K562 (cell line): Measurements from ENCODE around the gene CRABP2. TPM values are rescaled to one million over a fixed set of nuclear protein-coding genes. Genes with fewer than 3 reads are reported as not detected.

Experiments used
- CBFA2T3 ChIP-seq: fragments of 450-650 bp; IDR thresholded peaks from 2 replicates; pipeline ENCODE4 v1.6.1; 2017
- DACH1 ChIP-seq: fragments of 450-650 bp; IDR thresholded peaks from 2 replicates; pipeline ENCODE4 v1.6.1; 2018; ENCODE audit not compliant: partially characterized antibody
- ETV6 ChIP-seq, 3 experiments: fragments of 150-350 bp in 1 of 3; sonication (generic) in 1 of 3; formaldehyde crosslinking in 1 of 3; IDR thresholded peaks; 2 replicates each; pipeline versions ENCODE4 v1.6.1 to v1.8.0; 2014 to 2022; ENCODE audit warnings: borderline replicate concordance in 2 of 3, low read depth in 2 of 3, antibody characterized with exemption in 1 of 3, low read length in 1 of 3, mild to moderate bottlenecking in 1 of 3, missing genetic modification reagents in 1 of 3
- FOXJ2 ChIP-seq: fragments of 200-800 bp; sonication (Bioruptor generic); IDR thresholded peaks from 2 replicates; pipeline ENCODE4 v1.6.1; 2016; ENCODE audit warnings: missing genetic modification characterization, missing compliant biosample characterization
- HDAC6 ChIP-seq: IDR thresholded peaks from 2 replicates; pipeline ENCODE4 v1.6.1; 2012; ENCODE audit warnings: low read depth, mild to moderate bottlenecking, control low read depth, inconsistent platforms, low read length, moderate library complexity
- KLF13 ChIP-seq: fragments of 450-650 bp; IDR thresholded peaks from 2 replicates; pipeline ENCODE4 v1.6.1; 2016; ENCODE audit warnings: missing genetic modification characterization, low read depth, mild to moderate bottlenecking, missing compliant biosample characterization, moderate library complexity, borderline replicate concordance
- MTA2 ChIP-seq: fragments of 450-650 bp; IDR thresholded peaks from 2 replicates; pipeline ENCODE4 v1.6.1; 2016; ENCODE audit warnings: low read depth
- NFATC3 ChIP-seq: fragments of 450-650 bp; IDR thresholded peaks from 2 replicates; pipeline ENCODE4 v1.6.1; 2017; ENCODE audit warnings: mild to moderate bottlenecking
- ZNF282 ChIP-seq: sonication (generic); formaldehyde crosslinking; IDR thresholded peaks from 2 replicates; pipeline ENCODE4 v1.8.1; 2023; ENCODE audit warnings: missing genetic modification reagents
- ZNF561 ChIP-seq: fragments of 450-650 bp; formaldehyde crosslinking; conservative IDR thresholded peaks from 2 replicates; pipeline ENCODE4 v1.4.0; 2020; ENCODE audit warnings: mild to moderate bottlenecking, moderate library complexity
- polyA plus RNA-seq, 8 experiments: library from polyadenylated mRNA; depleted of rRNA in 4 of 8; stranded (reverse) in 5 of 8; unstranded in 3 of 8; fragments of >200 nt; fragmentation: Nextera tagmentation in 2 of 8; fragmentation: Illumina TruSeq in 1 of 8; extraction: Ambion mirVana in 2 of 8; extraction: Trizol in 1 of 8; gene quantifications; 2 replicates each; pipeline versions ENCODE4 v1.2.1 to v1.2.3, GENCODE V29; 2011 to 2014; ENCODE audit warnings: inconsistent platforms in 1 of 8, missing spikeins in 1 of 8
- total RNA-seq, 7 experiments: library from RNA; depleted of rRNA in 6 of 7; stranded (reverse); fragments of >200 nt in 6 of 7; fragmentation: Illumina TruSeq in 2 of 7; extraction: Trizol in 2 of 7; gene quantifications; 2 replicates each; pipeline versions ENCODE4 v1.2.1 to v1.2.3, GENCODE V29; 2011 to 2021; ENCODE audit warnings: low replicate concordance in 1 of 7
- TF ChIP-seq, protein P1 (sequence below): fragments of 250-450 bp; sonication (Bioruptor Pico); IDR thresholded peaks from 2 replicates; pipeline ENCODE4 v1.5.1; 2021; ENCODE audit warnings: mild to moderate bottlenecking
- TF ChIP-seq, protein P2 (sequence below): fragments of 450-650 bp; IDR thresholded peaks from 2 replicates; pipeline ENCODE4 v1.6.1; 2016; ENCODE audit warnings: mild to moderate bottlenecking, moderate library complexity
- TF ChIP-seq, protein P3 (sequence below): fragments of 250-450 bp; sonication (Bioruptor Pico); IDR thresholded peaks from 2 replicates; pipeline ENCODE4 v1.4.0; 2020

The CRABP2 gene
- total and polyA plus RNA-seq, 9 of the 15 experiments (the other 6 are each of a cell fraction or from before 2014, with no cell fraction given) = 0.30 to 2.5 (median 0.82) TPM

- TF ChIP-seq DACH1 (peak; percentile 5), HDAC6 (no peak), ETV6 (IDR thresholded peaks at IDR 0.05; ENCODE audit: borderline replicate concordance in 1 of 2, low read depth in 2 of 2, low read length in 1 of 2) (no peak), ETV6 (CRISPR knock-in tag; IDR thresholded peaks at IDR 0.05; ENCODE audit: borderline replicate concordance) (no peak; the same call in 1 of the 2 replicates), ZNF282 (no peak), CBFA2T3 (no peak), FOXJ2 (tag) (peak; percentile 92), MTA2 (no peak), KLF13 (tag) (peak; percentile 61), NFATC3 (no peak), ZNF561 (no peak)
- TF ChIP-seq, protein P1, sequence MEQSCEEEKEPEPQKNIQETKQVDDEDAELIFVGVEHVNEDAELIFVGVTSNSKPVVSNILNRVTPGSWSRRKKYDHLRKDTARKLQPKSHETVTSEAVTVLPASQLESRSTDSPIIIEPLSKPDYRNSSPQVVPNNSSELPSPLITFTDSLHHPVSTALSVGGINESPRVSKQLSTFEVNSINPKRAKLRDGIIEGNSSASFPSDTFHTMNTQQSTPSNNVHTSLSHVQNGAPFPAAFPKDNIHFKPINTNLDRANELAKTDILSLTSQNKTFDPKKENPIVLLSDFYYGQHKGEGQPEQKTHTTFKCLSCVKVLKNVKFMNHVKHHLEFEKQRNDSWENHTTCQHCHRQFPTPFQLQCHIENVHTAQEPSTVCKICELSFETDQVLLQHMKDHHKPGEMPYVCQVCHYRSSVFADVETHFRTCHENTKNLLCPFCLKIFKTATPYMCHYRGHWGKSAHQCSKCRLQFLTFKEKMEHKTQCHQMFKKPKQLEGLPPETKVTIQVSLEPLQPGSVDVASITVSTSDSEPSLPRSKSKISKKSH (CRISPR knock-in tag) = no peak
- TF ChIP-seq, protein P2, sequence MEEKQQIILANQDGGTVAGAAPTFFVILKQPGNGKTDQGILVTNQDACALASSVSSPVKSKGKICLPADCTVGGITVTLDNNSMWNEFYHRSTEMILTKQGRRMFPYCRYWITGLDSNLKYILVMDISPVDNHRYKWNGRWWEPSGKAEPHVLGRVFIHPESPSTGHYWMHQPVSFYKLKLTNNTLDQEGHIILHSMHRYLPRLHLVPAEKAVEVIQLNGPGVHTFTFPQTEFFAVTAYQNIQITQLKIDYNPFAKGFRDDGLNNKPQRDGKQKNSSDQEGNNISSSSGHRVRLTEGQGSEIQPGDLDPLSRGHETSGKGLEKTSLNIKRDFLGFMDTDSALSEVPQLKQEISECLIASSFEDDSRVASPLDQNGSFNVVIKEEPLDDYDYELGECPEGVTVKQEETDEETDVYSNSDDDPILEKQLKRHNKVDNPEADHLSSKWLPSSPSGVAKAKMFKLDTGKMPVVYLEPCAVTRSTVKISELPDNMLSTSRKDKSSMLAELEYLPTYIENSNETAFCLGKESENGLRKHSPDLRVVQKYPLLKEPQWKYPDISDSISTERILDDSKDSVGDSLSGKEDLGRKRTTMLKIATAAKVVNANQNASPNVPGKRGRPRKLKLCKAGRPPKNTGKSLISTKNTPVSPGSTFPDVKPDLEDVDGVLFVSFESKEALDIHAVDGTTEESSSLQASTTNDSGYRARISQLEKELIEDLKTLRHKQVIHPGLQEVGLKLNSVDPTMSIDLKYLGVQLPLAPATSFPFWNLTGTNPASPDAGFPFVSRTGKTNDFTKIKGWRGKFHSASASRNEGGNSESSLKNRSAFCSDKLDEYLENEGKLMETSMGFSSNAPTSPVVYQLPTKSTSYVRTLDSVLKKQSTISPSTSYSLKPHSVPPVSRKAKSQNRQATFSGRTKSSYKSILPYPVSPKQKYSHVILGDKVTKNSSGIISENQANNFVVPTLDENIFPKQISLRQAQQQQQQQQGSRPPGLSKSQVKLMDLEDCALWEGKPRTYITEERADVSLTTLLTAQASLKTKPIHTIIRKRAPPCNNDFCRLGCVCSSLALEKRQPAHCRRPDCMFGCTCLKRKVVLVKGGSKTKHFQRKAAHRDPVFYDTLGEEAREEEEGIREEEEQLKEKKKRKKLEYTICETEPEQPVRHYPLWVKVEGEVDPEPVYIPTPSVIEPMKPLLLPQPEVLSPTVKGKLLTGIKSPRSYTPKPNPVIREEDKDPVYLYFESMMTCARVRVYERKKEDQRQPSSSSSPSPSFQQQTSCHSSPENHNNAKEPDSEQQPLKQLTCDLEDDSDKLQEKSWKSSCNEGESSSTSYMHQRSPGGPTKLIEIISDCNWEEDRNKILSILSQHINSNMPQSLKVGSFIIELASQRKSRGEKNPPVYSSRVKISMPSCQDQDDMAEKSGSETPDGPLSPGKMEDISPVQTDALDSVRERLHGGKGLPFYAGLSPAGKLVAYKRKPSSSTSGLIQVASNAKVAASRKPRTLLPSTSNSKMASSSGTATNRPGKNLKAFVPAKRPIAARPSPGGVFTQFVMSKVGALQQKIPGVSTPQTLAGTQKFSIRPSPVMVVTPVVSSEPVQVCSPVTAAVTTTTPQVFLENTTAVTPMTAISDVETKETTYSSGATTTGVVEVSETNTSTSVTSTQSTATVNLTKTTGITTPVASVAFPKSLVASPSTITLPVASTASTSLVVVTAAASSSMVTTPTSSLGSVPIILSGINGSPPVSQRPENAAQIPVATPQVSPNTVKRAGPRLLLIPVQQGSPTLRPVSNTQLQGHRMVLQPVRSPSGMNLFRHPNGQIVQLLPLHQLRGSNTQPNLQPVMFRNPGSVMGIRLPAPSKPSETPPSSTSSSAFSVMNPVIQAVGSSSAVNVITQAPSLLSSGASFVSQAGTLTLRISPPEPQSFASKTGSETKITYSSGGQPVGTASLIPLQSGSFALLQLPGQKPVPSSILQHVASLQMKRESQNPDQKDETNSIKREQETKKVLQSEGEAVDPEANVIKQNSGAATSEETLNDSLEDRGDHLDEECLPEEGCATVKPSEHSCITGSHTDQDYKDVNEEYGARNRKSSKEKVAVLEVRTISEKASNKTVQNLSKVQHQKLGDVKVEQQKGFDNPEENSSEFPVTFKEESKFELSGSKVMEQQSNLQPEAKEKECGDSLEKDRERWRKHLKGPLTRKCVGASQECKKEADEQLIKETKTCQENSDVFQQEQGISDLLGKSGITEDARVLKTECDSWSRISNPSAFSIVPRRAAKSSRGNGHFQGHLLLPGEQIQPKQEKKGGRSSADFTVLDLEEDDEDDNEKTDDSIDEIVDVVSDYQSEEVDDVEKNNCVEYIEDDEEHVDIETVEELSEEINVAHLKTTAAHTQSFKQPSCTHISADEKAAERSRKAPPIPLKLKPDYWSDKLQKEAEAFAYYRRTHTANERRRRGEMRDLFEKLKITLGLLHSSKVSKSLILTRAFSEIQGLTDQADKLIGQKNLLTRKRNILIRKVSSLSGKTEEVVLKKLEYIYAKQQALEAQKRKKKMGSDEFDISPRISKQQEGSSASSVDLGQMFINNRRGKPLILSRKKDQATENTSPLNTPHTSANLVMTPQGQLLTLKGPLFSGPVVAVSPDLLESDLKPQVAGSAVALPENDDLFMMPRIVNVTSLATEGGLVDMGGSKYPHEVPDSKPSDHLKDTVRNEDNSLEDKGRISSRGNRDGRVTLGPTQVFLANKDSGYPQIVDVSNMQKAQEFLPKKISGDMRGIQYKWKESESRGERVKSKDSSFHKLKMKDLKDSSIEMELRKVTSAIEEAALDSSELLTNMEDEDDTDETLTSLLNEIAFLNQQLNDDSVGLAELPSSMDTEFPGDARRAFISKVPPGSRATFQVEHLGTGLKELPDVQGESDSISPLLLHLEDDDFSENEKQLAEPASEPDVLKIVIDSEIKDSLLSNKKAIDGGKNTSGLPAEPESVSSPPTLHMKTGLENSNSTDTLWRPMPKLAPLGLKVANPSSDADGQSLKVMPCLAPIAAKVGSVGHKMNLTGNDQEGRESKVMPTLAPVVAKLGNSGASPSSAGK = peak; percentile 90
- TF ChIP-seq, protein P3, sequence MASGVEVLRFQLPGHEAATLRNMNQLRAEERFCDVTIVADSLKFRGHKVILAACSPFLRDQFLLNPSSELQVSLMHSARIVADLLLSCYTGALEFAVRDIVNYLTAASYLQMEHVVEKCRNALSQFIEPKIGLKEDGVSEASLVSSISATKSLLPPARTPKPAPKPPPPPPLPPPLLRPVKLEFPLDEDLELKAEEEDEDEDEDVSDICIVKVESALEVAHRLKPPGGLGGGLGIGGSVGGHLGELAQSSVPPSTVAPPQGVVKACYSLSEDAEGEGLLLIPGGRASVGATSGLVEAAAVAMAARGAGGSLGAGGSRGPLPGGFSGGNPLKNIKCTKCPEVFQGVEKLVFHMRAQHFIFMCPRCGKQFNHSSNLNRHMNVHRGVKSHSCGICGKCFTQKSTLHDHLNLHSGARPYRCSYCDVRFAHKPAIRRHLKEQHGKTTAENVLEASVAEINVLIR (CRISPR knock-in tag) = peak; percentile 57
Observed at GRCh38 chr1:156740741-156741480, 35.5 kb upstream of the CRABP2 start, which contains the start of gene MRPL24 (continued).
